ENCODE data around the gene SLC7A5. TPM values are rescaled to one million over a fixed set of nuclear protein-coding genes. Genes with fewer than 3 reads are reported as not detected.

The SLC7A5 gene
- total and polyA plus RNA-seq, 2 of the 13 experiments (the other 11 are each of a cell fraction or from before 2014, with no cell fraction given) = 79.6 to 155 TPM

DNA sequence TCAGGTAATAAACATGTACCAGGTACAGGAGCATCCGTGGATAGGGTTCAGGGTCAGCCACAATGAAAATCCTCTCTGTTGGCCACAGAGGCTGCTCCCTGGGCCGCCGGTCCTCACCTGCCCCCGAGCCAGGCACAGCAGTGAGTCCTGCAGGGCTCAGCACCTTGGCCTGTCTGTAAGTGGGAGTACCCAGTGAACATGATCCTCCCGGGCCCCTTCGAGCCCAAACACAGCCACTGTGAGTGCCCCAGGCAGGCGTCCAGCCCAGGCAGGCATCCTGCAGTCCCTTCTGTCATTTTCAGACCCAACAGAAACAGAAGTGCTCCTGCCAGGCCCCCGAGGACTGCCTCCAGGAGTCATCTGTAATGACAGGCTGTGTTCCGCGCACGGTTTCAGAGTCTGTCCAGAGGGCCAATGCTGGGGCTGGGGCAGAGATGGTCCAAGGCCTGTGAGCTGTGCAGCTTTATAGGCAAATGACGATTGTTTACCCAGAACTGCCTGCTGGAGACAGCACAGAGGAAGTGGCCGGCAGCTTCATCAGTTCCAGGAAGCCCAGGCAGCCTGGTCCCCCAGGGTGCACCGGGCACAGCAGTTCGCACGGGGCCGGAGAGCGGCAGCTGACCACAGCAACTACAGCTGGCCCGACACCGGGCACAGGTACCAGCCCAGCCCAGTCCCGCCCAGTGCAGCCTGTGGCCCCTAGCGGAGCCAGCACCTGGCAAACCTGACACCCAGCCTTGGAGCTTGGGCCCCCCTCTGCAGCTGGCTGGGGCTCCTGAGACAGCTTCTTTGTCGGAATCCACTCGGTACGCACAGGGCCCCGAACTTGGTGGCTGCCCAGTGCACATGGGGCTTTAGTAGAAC, 13.2 kb downstream of the SLC7A5 start (continued):
- 0 out of 2 replicates have a peak, but pooled peaks have one; percentile 49 for TF ChIP-seq KDM3A (CRISPR knock-in tag; IDR thresholded peaks at IDR 0.05; ENCODE audit: low read depth)
- TF ChIP-seq, protein P1, sequence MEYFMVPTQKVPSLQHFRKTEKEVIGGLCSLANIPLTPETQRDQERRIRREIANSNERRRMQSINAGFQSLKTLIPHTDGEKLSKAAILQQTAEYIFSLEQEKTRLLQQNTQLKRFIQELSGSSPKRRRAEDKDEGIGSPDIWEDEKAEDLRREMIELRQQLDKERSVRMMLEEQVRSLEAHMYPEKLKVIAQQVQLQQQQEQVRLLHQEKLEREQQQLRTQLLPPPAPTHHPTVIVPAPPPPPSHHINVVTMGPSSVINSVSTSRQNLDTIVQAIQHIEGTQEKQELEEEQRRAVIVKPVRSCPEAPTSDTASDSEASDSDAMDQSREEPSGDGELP (IDR thresholded peaks at IDR 0.05; ENCODE audit: borderline replicate concordance, low read depth) = peak; percentile 88; the same call in 1 of the 2 replicates
- TF ChIP-seq, protein P2, sequence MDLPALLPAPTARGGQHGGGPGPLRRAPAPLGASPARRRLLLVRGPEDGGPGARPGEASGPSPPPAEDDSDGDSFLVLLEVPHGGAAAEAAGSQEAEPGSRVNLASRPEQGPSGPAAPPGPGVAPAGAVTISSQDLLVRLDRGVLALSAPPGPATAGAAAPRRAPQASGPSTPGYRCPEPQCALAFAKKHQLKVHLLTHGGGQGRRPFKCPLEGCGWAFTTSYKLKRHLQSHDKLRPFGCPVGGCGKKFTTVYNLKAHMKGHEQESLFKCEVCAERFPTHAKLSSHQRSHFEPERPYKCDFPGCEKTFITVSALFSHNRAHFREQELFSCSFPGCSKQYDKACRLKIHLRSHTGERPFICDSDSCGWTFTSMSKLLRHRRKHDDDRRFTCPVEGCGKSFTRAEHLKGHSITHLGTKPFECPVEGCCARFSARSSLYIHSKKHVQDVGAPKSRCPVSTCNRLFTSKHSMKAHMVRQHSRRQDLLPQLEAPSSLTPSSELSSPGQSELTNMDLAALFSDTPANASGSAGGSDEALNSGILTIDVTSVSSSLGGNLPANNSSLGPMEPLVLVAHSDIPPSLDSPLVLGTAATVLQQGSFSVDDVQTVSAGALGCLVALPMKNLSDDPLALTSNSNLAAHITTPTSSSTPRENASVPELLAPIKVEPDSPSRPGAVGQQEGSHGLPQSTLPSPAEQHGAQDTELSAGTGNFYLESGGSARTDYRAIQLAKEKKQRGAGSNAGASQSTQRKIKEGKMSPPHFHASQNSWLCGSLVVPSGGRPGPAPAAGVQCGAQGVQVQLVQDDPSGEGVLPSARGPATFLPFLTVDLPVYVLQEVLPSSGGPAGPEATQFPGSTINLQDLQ (CRISPR knock-in tag; IDR thresholded peaks at IDR 0.05) = no peak
- peak; percentile 69 for TF ChIP-seq U2AF1 (optimal IDR thresholded peaks at IDR 0.05; ENCODE audit: low read depth, low read length)
- TF ChIP-seq, protein P3, sequence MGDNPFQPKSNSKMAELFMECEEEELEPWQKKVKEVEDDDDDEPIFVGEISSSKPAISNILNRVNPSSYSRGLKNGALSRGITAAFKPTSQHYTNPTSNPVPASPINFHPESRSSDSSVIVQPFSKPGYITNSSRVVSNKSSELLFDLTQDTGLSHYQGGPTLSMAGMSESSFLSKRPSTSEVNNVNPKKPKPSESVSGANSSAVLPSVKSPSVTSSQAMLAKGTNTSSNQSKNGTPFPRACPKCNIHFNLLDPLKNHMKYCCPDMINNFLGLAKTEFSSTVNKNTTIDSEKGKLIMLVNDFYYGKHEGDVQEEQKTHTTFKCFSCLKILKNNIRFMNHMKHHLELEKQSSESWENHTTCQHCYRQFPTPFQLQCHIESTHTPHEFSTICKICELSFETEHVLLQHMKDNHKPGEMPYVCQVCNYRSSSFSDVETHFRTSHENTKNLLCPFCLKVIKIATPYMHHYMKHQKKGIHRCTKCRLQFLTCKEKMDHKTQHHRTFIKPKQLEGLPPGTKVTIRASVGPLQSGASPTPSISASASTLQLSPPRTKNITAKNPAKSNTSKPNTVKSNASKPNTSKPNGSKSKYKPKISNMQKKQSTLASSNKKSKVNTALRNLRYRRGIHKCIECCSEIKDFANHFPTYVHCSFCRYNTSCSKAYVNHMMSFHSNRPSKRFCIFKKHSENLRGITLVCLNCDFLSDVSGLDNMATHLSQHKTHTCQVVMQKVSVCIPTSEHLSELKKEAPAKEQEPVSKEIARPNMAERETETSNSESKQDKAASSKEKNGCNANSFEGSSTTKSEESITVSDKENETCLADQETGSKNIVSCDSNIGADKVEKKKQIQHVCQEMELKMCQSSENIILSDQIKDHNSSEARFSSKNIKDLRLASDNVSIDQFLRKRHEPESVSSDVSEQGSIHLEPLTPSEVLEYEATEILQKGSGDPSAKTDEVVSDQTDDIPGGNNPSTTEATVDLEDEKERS (CRISPR knock-in tag; IDR thresholded peaks at IDR 0.05) = peak; percentile 86
- TF ChIP-seq, protein P4, sequence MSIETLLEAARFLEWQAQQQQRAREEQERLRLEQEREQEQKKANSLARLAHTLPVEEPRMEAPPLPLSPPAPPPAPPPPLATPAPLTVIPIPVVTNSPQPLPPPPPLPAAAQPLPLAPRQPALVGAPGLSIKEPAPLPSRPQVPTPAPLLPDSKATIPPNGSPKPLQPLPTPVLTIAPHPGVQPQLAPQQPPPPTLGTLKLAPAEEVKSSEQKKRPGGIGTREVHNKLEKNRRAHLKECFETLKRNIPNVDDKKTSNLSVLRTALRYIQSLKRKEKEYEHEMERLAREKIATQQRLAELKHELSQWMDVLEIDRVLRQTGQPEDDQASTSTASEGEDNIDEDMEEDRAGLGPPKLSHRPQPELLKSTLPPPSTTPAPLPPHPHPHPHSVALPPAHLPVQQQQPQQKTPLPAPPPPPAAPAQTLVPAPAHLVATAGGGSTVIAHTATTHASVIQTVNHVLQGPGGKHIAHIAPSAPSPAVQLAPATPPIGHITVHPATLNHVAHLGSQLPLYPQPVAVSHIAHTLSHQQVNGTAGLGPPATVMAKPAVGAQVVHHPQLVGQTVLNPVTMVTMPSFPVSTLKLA (IDR thresholded peaks at IDR 0.05) = no peak
- no peak for TF ChIP-seq YY1 (IDR thresholded peaks at IDR 0.05; ENCODE audit: insufficient read depth, insufficient replicate concordance, low read depth, low read length)
- TF ChIP-seq, protein P5, sequence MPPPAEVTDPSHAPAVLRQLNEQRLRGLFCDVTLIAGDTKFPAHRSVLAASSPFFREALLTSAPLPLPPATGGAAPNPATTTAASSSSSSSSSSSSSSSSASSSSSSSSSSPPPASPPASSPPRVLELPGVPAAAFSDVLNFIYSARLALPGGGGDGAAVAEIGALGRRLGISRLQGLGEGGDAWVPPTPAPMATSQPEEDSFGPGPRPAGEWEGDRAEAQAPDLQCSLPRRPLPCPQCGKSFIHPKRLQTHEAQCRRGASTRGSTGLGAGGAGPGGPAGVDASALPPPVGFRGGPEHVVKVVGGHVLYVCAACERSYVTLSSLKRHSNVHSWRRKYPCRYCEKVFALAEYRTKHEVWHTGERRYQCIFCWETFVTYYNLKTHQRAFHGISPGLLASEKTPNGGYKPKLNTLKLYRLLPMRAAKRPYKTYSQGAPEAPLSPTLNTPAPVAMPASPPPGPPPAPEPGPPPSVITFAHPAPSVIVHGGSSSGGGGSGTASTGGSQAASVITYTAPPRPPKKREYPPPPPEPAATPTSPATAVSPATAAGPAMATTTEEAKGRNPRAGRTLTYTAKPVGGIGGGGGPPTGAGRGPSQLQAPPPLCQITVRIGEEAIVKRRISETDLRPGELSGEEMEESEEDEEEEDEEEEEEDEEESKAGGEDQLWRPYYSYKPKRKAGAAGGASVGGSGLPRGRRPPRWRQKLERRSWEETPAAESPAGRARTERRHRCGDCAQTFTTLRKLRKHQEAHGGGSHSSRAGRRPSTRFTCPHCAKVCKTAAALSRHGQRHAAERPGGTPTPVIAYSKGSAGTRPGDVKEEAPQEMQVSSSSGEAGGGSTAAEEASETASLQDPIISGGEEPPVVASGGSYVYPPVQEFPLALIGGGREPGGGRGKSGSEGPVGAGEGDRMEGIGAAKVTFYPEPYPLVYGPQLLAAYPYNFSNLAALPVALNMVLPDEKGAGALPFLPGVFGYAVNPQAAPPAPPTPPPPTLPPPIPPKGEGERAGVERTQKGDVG (CRISPR knock-in tag; IDR thresholded peaks at IDR 0.05; ENCODE audit: borderline replicate concordance) = peak; percentile 55; the same call in 1 of the 2 replicates
